ENCODE measurements around the gene SEMA3A.

DNA sequence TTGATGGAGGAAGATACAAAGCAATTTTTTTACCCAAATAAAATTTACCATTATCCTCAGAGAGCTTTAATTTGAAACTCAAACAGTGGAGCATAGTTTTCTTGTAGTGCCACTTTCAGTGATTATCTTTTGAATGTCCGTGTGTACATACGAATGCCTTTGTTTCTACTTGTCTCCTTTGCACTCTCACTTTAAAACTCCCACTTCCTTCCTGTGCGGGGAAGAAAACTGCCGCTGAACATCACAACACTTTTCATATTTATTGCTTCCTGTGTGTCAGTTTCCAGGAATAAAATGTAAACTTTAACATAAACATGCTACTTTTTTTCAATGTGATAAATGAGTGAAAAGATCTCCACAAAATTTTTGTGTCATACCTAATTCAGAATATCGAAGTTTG, 102.4 kb downstream of the SEMA3A start:
- TF ChIP-seq, protein P1, sequence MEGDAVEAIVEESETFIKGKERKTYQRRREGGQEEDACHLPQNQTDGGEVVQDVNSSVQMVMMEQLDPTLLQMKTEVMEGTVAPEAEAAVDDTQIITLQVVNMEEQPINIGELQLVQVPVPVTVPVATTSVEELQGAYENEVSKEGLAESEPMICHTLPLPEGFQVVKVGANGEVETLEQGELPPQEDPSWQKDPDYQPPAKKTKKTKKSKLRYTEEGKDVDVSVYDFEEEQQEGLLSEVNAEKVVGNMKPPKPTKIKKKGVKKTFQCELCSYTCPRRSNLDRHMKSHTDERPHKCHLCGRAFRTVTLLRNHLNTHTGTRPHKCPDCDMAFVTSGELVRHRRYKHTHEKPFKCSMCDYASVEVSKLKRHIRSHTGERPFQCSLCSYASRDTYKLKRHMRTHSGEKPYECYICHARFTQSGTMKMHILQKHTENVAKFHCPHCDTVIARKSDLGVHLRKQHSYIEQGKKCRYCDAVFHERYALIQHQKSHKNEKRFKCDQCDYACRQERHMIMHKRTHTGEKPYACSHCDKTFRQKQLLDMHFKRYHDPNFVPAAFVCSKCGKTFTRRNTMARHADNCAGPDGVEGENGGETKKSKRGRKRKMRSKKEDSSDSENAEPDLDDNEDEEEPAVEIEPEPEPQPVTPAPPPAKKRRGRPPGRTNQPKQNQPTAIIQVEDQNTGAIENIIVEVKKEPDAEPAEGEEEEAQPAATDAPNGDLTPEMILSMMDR (conservative IDR thresholded peaks at IDR 0.05 in 1 of 2, IDR thresholded peaks at IDR 0.05 in 1 of 2; ENCODE audit: low read depth in 1 of 2, low read length in 2 of 2) = no peak
- no peak for TF ChIP-seq EZH2 (IDR thresholded peaks at IDR 0.05; ENCODE audit: low read length, missing control alignments)
